PFSK-1 (cell line): ENCODE measurements around the gene INKA2.

Experiments used
- FOXP2 ChIP-seq: optimal IDR thresholded peaks from 2 replicates; pipeline ENCODE3; 2011; ENCODE audit warnings: borderline replicate concordance, control low read depth, inconsistent platforms; ENCODE audit not compliant: insufficient read depth; ENCODE audit errors: extremely low read length, extremely low read depth
- POLR2AphosphoS5 ChIP-seq: IDR thresholded peaks from 2 replicates; pipeline ENCODE4 v1.6.1; 2012; ENCODE audit warnings: low read depth, mild to moderate bottlenecking, control low read depth, low read length, moderate library complexity
- REST ChIP-seq, 2 experiments: IDR thresholded peaks; 2 replicates each; pipeline versions ENCODE4 v1.6.1 to v1.8.0; 2011 to 2012; ENCODE audit warnings: low read depth in 2 of 2, low read length in 2 of 2, control low read depth in 1 of 2, inconsistent platforms in 1 of 2, mild to moderate bottlenecking in 1 of 2, moderate library complexity in 1 of 2; ENCODE audit not compliant: insufficient read depth in 1 of 2
- SIN3A ChIP-seq: IDR thresholded peaks from 2 replicates; pipeline ENCODE4 v1.6.1; 2012; ENCODE audit warnings: mild to moderate bottlenecking, low read length, moderate library complexity, borderline replicate concordance; ENCODE audit not compliant: insufficient read depth
- TAF1 ChIP-seq: IDR thresholded peaks from 2 replicates; pipeline ENCODE4 v1.6.1; 2012; ENCODE audit warnings: low read length, control low read depth, borderline replicate concordance; ENCODE audit not compliant: insufficient read depth

Gene INKA2

GRCh38 chr1:111727056-111727455, 12.1 kb downstream of the INKA2 start:
- TF ChIP-seq SIN3A, result no peak
- TF ChIP-seq TAF1, result no peak
- TF ChIP-seq REST (IDR thresholded peaks at IDR 0.05; ENCODE audit: insufficient read depth in 1 of 2, low read depth in 2 of 2, low read length in 2 of 2), result no peak
- no peak for TF ChIP-seq FOXP2
- no peak for TF ChIP-seq POLR2AphosphoS5

GRCh38 chr1:111725192-111725591, 14.0 kb downstream of the INKA2 start:
- TF ChIP-seq TAF1 (no peak), FOXP2 (no peak), REST (IDR thresholded peaks at IDR 0.05; ENCODE audit: insufficient read depth in 1 of 2, low read depth in 2 of 2, low read length in 2 of 2) (no peak), SIN3A (no peak), POLR2AphosphoS5 (no peak)

GRCh38 chr1:111723871-111724270, 15.3 kb downstream of the INKA2 start:
- TF ChIP-seq SIN3A (no peak), TAF1 (no peak), POLR2AphosphoS5 (no peak), FOXP2 (no peak), REST (IDR thresholded peaks at IDR 0.05; ENCODE audit: insufficient read depth in 1 of 2, low read depth in 2 of 2, low read length in 2 of 2) (no peak)

- no peak for TF ChIP-seq FOXP2
- TF ChIP-seq SIN3A, result no peak
- TF ChIP-seq TAF1, result no peak
- no peak for TF ChIP-seq POLR2AphosphoS5
- no peak for TF ChIP-seq REST (IDR thresholded peaks at IDR 0.05; ENCODE audit: insufficient read depth in 1 of 2, low read depth in 2 of 2, low read length in 2 of 2)
Measured at GRCh38 chr1:111723091-111723806, 15.9 kb downstream of the INKA2 start.
